ENCODE data around the gene TJP3. TPM values are rescaled to one million over a fixed set of nuclear protein-coding genes. Genes with fewer than 3 reads are reported as not detected.

TJP3 gene
- total RNA-seq, 2 donors from 2014 or later, result 13.4 to 14.2 TPM

DNA sequence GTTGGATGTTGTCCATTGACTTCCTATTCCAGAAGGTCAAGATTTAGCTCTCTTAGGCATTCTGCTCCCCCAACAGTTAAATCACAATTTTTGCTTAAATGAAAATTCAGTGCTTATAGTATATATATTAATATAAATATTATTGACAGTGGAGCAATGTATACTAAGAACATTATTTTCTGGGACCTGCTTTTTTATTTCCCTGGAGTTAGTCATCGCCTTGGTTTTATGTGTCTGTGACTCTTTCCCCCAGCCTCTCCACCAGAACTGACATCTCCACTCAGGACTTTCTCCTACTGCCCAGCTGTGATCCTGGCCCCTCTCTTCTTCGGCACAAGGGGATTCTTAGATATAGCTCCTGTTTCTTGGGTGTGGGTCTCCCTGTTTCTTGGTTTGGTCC lies 88.2 kb downstream of the TJP3 start:
- H3K27ac Mint-ChIP-seq, result no peak overlapping the region

GRCh38 chr19:3798137-3798536 lies 90.0 kb downstream of the TJP3 start:
- H3K27me3 Mint-ChIP-seq, result no peaks in the 10 kb centered on the region
- ATAC-seq, result peak; percentile 86
- no peak overlapping the region for H3K4me3 Mint-ChIP-seq
- H3K4me1 Mint-ChIP-seq, result peaks cover 15% of the 10 kb centered on the region
- DNase-seq, result no peak
- peak overlapping the region; percentile 3 for H3K27ac Mint-ChIP-seq
- peaks cover 2% of the 10 kb centered on the region for H3K36me3 Mint-ChIP-seq (ENCODE audit: low read depth)
- peaks cover 2% of the 10 kb centered on the region for H3K9me3 ChIP-seq (ENCODE audit: control insufficient read depth, low read length, poor library complexity, severe bottlenecking)

More for the DNA sequence above, 88.2 kb downstream of the TJP3 start:
- Mint-ChIP-seq H3K4me3 (no peak overlapping the region), H3K36me3 (ENCODE audit: low read depth) (peaks cover 4% of the 10 kb centered on the region), H3K27me3 (no peaks in the 10 kb centered on the region), H3K4me1 (peaks cover 15% of the 10 kb centered on the region)
- DNase-seq (no peak), ATAC-seq (no peak)
- peaks cover 2% of the 10 kb centered on the region for H3K9me3 ChIP-seq (ENCODE audit: control insufficient read depth, low read length, poor library complexity, severe bottlenecking)

Other genes with a start within 250 kb of the TJP3 start
- gene SMIM24, start 227.9 kb upstream of the TJP3 start, total RNA-seq, result not detected
- not detected for gene SMIM44, start 224.9 kb upstream of the TJP3 start, total RNA-seq
- 1 to 10 TPM; 4.1 to 5.2 TPM for gene DOHH, start 207.7 kb upstream of the TJP3 start, total RNA-seq
- gene FZR1, start 202.1 kb upstream of the TJP3 start, total RNA-seq, result 10 to 100 TPM; 95.0 to 96.6 TPM
- gene TEKTIP1, start 169.2 kb upstream of the TJP3 start, total RNA-seq, result 1 to 10 TPM; 5.0 to 8.4 TPM
- 10 to 100 TPM; 58.1 to 62.0 TPM for gene MFSD12, start 150.8 kb upstream of the TJP3 start, total RNA-seq
- gene HMG20B, start 135.4 kb upstream of the TJP3 start, total RNA-seq, result 10 to 100 TPM; 34.0 to 36.7 TPM
- gene GIPC3, start 122.9 kb upstream of the TJP3 start, total RNA-seq, result 1 to 10 TPM in 1 of 2 donors, under 1 TPM in 1; 0.42 to 3.3 TPM
- gene TBXA2R, start 101.5 kb upstream of the TJP3 start, total RNA-seq, result 10 to 100 TPM in 1 of 2 donors, 1 to 10 TPM in 1; 1.0 to 10.4 TPM
- gene CACTIN, start 81.6 kb upstream of the TJP3 start, total RNA-seq, result 10 to 100 TPM; 32.8 to 34.4 TPM
- gene PIP5K1C, start 7.9 kb upstream of the TJP3 start, total RNA-seq, result 10 to 100 TPM; 21.7 to 23.7 TPM
- gene APBA3, start 53.3 kb downstream of the TJP3 start, total RNA-seq, result 10 to 100 TPM; 71.9 to 75.1 TPM
- 10 to 100 TPM; 63.9 to 86.2 TPM for gene MRPL54, start 54.3 kb downstream of the TJP3 start, total RNA-seq
- not detected for gene RAX2, start 63.8 kb downstream of the TJP3 start, total RNA-seq
- 10 to 100 TPM; 10.0 to 13.3 TPM for gene MATK, start 78.0 kb downstream of the TJP3 start, total RNA-seq
- gene ZFR2, start 160.7 kb downstream of the TJP3 start, total RNA-seq, result 1 to 10 TPM; 1.2 to 1.3 TPM
- under 1 TPM in 1 of 2 donors, not detected in 1; 0.60 TPM for gene ATCAY, start 172.3 kb downstream of the TJP3 start, total RNA-seq
- not detected for gene NMRK2, start 224.7 kb downstream of the TJP3 start, total RNA-seq